Stomach (tissue), 4 donors: Measurements from ENCODE around the gene BBS4.

ENCODE experiments used
- CTCF ChIP-seq, 7 experiments: fragments of 450-650 bp in 4 of 7; fragments of 200-600 bp in 3 of 7; sonication (generic) in 3 of 7; IDR thresholded peaks; one replicate each; pipeline ENCODE4 v1.5.1; 2016 to 2019; ENCODE audit warnings: antibody characterized with exemption in 7 of 7, control low read depth in 2 of 7, mild to moderate bottlenecking in 1 of 7
- POLR2A ChIP-seq, 4 donors: fragments of 450-650 bp; IDR thresholded peaks; one replicate each; pipeline ENCODE4 v1.6.1; 2016; ENCODE audit warnings: antibody characterized with exemption in 4 of 4, control low read depth in 2 of 4, mild to moderate bottlenecking in 1 of 4, moderate library complexity in 1 of 4
- POLR2AphosphoS5 ChIP-seq, 3 donors: sonication (generic); formaldehyde crosslinking; IDR thresholded peaks; one replicate each; pipeline ENCODE4 v1.6.1; 2016; ENCODE audit warnings: antibody characterized with exemption in 3 of 3

DNA sequence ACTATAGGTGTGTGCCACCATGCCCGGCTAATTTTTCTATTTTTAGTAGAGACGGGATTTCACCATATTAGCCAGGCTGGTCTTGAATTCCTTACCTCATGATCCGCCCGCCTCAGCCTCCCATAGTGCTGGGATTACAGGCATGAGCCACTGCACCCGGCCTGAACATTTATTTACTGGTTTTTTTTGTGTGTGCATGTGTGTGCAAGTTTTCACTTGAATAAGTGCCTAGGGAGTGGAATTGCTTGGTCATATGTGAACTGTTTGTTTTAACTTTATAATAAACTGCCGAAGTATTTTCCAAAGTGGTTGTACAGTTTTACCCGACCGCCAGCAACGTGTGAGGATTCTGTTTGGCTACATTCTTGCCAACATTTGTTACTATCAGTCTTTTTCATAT is 14.1 kb downstream of the BBS4 start:
- TF ChIP-seq CTCF (IDR thresholded peaks at IDR 0.05) (no peak), POLR2AphosphoS5 (IDR thresholded peaks at IDR 0.05) (no peak), POLR2A (IDR thresholded peaks at IDR 0.05) (no peak)
